Uterus (tissue), 2 donors: ENCODE measurements around the gene DYNLT2B.

Source experiments
- POLR2A ChIP-seq, 2 donors: fragments of 450-650 bp; IDR thresholded peaks; one replicate each; pipeline ENCODE4 v1.6.1; 2016; ENCODE audit warnings: antibody characterized with exemption in 2 of 2, mild to moderate bottlenecking in 1 of 2, moderate library complexity in 1 of 2
- TF ChIP-seq, protein P1 (sequence below), 4 experiments: fragments of 200-600 bp in 2 of 4; fragments of 450-650 bp in 2 of 4; sonication (generic) in 2 of 4; IDR thresholded peaks; one replicate each; pipeline ENCODE4 v1.5.1; 2016 to 2019; ENCODE audit warnings: antibody characterized with exemption in 4 of 4, mild to moderate bottlenecking in 2 of 4, moderate library complexity in 1 of 4

DNA sequence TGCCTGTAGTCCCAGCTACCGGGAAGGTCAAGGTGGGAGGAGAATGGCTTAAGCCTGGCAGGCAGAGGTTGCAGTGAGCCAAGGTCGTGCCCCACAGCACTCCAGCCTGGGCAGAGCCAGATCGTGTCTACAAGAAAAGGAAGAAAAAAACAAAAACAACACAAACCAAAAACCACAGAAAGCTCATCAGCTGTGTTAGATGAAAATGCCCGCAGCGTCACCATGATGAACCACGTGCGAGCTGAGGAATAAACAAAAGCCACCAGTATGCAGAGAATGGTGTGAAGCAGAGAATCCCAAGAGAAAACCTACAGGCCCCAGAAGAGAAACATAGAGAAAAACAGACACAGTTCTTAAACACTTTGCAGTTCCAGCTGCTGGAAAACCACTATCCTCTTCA, 39.9 kb upstream of the DYNLT2B start:
- TF ChIP-seq, protein P1, sequence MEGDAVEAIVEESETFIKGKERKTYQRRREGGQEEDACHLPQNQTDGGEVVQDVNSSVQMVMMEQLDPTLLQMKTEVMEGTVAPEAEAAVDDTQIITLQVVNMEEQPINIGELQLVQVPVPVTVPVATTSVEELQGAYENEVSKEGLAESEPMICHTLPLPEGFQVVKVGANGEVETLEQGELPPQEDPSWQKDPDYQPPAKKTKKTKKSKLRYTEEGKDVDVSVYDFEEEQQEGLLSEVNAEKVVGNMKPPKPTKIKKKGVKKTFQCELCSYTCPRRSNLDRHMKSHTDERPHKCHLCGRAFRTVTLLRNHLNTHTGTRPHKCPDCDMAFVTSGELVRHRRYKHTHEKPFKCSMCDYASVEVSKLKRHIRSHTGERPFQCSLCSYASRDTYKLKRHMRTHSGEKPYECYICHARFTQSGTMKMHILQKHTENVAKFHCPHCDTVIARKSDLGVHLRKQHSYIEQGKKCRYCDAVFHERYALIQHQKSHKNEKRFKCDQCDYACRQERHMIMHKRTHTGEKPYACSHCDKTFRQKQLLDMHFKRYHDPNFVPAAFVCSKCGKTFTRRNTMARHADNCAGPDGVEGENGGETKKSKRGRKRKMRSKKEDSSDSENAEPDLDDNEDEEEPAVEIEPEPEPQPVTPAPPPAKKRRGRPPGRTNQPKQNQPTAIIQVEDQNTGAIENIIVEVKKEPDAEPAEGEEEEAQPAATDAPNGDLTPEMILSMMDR (IDR thresholded peaks at IDR 0.05), result no peak
- no peak for TF ChIP-seq POLR2A (IDR thresholded peaks at IDR 0.05)
